IgD-negative memory B cell (primary cell): ENCODE measurements around the gene OR51A4. TPM values are rescaled to one million over a fixed set of nuclear protein-coding genes. Genes with fewer than 3 reads are reported as not detected.
A peak's percentile ranks its signal among the peaks of the same experiment; 100 is the strongest.

Experiments used
- H3K27ac Mint-ChIP-seq, 3 donors: one replicate each; pipeline ENCODE4 v1.8.0; 2020 to 2022; ENCODE audit warnings: mild to moderate bottlenecking in 3 of 3, mixed read lengths in 3 of 3, moderate library complexity in 1 of 3
- H3K27me3 Mint-ChIP-seq: one replicate; pipeline ENCODE4 v1.8.0; 2021; ENCODE audit warnings: mixed read lengths
- H3K36me3 Mint-ChIP-seq: one replicate; pipeline ENCODE4 v1.8.0; 2020; ENCODE audit warnings: mild to moderate bottlenecking, mixed read lengths
- H3K4me1 Mint-ChIP-seq, 3 donors: one replicate each; pipeline ENCODE4 v1.8.0; 2020 to 2022; ENCODE audit warnings: mixed read lengths in 3 of 3, mild to moderate bottlenecking in 1 of 3
- H3K4me3 Mint-ChIP-seq, 4 donors: one replicate each; pipeline ENCODE4 v1.8.0; 2020 to 2022; ENCODE audit warnings: mild to moderate bottlenecking in 4 of 4, mixed read lengths in 4 of 4, moderate library complexity in 3 of 4
- H3K9me3 Mint-ChIP-seq, 3 donors: one replicate each; pipeline ENCODE4 v1.8.0; 2020 to 2021; ENCODE audit warnings: mixed read lengths in 3 of 3, mild to moderate bottlenecking in 1 of 3
- polyA plus RNA-seq: library from polyadenylated mRNA; unstranded; fragments of 300-500 nt; fragmentation: Illumina TruSeq; gene quantifications from one replicate; pipeline ENCODE4 v1.2.3, GENCODE V29; 2021

Gene OR51A4
- polyA plus RNA-seq, 1 donor from 2014 or later = not detected

GRCh38 chr11:4921796-4922195 lies 25.6 kb downstream of the OR51A4 start:
- Mint-ChIP-seq H3K36me3 (no peaks in the 10 kb centered on the region), H3K9me3 (peaks cover 0 to 3% (median 0%) of the 10 kb centered on the region in 3 donors), H3K27me3 (no peaks in the 10 kb centered on the region), H3K27ac (no peak overlapping the region), H3K4me3 (no peak overlapping the region), H3K4me1 (no peaks in the 10 kb centered on the region)

- no peaks in the 10 kb centered on the region for H3K4me1 Mint-ChIP-seq
- H3K27ac Mint-ChIP-seq = peak within 1 kb of the TSS in 1 of 3 donors; percentile 83
- no peaks in the 10 kb centered on the region for H3K27me3 Mint-ChIP-seq
- no peaks in the 10 kb centered on the region for H3K9me3 Mint-ChIP-seq
- no peaks in the 10 kb centered on the region for H3K36me3 Mint-ChIP-seq
- no peak within 1 kb of the TSS for H3K4me3 Mint-ChIP-seq
Measured at GRCh38 chr11:4919250-4919649, 28.2 kb downstream of the OR51A4 start, which contains the start of gene OR51G2. Gene OR51G2 (minus strand): TSS chr11:4919350. CDS start chr11:4915663, 3,687 bp downstream.

- Mint-ChIP-seq H3K27ac (no peak overlapping the region), H3K4me1 (no peaks in the 10 kb centered on the region), H3K36me3 (no peaks in the 10 kb centered on the region), H3K9me3 (no peaks in the 10 kb centered on the region), H3K27me3 (no peaks in the 10 kb centered on the region), H3K4me3 (no peak overlapping the region)
Measured at GRCh38 chr11:4916581-4916980, 30.8 kb downstream of the OR51A4 start.

GRCh38 chr11:4903484-4903883 lies 43.9 kb downstream of the OR51A4 start, which contains the start of gene OR51A7:
Gene OR51A7 (plus strand): TSS chr11:4903783. CDS start chr11:4907370, 3,587 bp downstream.
- Mint-ChIP-seq H3K4me3 (no peak within 1 kb of the TSS), H3K9me3 (peaks cover 0 to 4% (median 0%) of the 10 kb centered on the region in 3 donors), H3K27me3 (no peaks in the 10 kb centered on the region), H3K4me1 (peaks cover 4 to 6% (median 4%) of the 10 kb centered on the region in 3 donors), H3K36me3 (no peaks in the 10 kb centered on the region), H3K27ac (no peak within 1 kb of the TSS)

Other genes starting within 250 kb of the OR51A4 start
- not detected for gene OR51E2, start 249.8 kb downstream of the OR51A4 start, polyA plus RNA-seq
- not detected for gene MMP26, start 242.8 kb downstream of the OR51A4 start, polyA plus RNA-seq
- not detected for gene OR51F1, start 177.7 kb downstream of the OR51A4 start, polyA plus RNA-seq
- gene OR52R1, start 143.2 kb downstream of the OR51A4 start, polyA plus RNA-seq = not detected
- not detected for gene OR51F2, start 126.3 kb downstream of the OR51A4 start, polyA plus RNA-seq
- not detected for gene OR51S1, start 98.4 kb downstream of the OR51A4 start, polyA plus RNA-seq
- gene OR51T1, start 65.7 kb downstream of the OR51A4 start, polyA plus RNA-seq = not detected
- gene OR51A7, start 43.8 kb downstream of the OR51A4 start, polyA plus RNA-seq = not detected
- gene OR51G2, start 28.3 kb downstream of the OR51A4 start, polyA plus RNA-seq = not detected
- gene OR51G1, start 23.3 kb downstream of the OR51A4 start, polyA plus RNA-seq = not detected
- gene OR51A2, start 8.1 kb upstream of the OR51A4 start, polyA plus RNA-seq = not detected
- gene OR51L1, start 47.2 kb upstream of the OR51A4 start, polyA plus RNA-seq = not detected
- gene OR52J3, start 98.9 kb upstream of the OR51A4 start, polyA plus RNA-seq = not detected
- gene OR52E2, start 112.0 kb upstream of the OR51A4 start, polyA plus RNA-seq = not detected
- gene OR52E1, start 122.0 kb upstream of the OR51A4 start, polyA plus RNA-seq = not detected
- gene OR52A5, start 190.8 kb upstream of the OR51A4 start, polyA plus RNA-seq = not detected
- gene OR52A1, start 207.2 kb upstream of the OR51A4 start, polyA plus RNA-seq = not detected